NCI-H128 (cell line): ENCODE results near the gene CEACAM1.
"Not testable (repeated sequence)": the region's sequence is repeated elsewhere in the genome, so short reads cannot be mapped to it uniquely, and the experiment has no call there.

ENCODE experiments used
- DNase-seq: peaks from one replicate; lab custom pipeline; 2025; ENCODE audit not compliant: unreplicated experiment; lab: John Stamatoyannopoulos, UW

Gene CEACAM1

DNA sequence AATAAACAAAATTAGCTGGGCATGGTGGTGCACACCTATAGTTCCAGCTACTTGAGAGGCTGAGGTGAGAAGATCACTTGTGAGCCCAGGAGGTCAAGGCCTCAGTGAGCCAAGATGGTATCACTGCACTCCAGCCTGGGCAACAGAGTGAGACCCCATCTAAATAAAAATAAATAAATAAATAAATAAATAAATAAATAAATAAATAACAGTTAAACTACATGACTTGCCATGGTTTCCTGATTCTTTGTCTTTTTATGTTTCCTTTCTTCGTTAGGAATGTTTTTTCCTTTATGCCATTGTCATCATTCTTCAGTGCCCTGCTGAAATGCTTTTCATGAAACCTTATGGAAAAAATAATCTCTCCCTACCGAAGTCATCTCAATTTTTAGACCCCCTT, 50.3 kb downstream of the CEACAM1 start:
- DNase-seq = no peak

DNA sequence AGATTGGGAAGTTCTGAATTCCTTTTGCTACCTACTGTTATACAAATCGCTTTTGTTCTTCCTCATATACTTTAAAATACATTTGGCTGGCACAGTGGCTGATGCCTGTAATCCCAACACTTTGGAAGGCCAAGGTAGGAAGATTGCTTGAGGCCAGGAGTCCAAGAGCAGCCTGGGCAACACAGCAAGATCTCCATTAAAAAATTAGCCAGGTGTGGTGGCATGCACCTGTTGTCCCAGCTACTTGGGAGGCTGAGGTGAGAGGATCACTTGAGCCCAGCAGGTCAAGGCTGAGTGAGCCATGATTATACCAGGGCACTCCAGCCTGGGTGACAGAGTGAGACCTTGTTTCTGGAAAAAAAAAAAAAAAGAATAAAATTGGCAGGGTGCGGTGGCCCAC, 51.2 kb downstream of the CEACAM1 start:
- DNase-seq = no peak

DNA sequence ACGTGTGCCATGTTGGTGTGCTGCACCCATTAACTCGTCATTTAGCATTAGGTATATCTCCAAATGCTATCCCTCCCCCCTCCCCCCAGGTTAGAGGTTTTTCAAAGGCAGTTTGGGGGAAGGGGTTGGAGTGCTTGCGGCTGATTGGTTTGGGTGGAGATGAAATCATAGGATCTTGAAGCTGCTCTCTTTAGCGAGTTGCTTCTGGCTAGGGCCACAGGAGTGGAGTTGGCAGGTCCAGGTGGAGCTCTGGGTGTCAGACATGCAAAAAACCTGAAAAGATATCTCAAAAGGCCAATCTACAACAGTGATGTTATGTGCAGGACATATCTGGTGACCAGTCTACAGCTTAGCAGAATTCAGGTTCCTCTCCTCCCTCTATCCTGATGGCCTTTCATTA, 52.9 kb downstream of the CEACAM1 start:
- DNase-seq = no peak

DNA sequence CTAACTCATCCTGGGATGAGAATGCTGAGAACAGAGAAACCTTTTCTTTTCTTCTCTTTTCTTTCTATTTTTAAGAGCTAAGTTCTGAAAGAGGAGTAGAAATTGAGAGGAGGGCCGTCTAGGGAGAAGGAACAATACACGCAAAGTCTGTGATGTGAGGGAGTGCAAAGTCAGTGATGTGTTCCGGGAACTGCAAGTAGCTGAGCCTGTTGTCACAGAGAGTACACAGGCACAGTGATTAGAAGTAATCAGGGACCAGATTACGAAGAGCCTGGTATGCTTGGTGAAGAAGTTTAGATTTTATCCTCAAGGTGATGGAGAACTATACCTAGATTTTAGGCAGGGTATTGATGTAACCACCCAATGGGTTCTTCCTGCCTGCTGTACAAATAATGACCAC, 53.5 kb downstream of the CEACAM1 start:
- DNase-seq = no peak

DNA sequence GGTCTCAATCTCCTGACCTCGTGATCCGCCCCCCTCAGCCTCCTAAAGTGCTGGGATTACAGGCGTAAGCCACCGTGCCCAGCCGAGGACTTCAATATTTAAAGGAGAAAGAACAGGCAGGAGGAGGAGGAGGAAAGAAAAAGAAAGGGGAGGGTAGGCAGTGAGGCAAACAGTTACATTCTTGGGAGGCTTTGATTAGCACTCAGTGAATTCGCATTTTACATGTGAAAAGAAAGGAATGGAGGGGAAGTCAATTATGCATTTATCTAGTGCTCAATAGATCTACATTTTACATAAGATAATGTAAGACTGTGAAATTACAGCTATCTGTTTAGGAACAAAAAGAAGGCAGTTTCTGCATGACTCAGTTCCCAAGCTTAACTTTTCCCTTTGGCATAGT, 54.6 kb downstream of the CEACAM1 start:
- DNase-seq = no peak

DNA sequence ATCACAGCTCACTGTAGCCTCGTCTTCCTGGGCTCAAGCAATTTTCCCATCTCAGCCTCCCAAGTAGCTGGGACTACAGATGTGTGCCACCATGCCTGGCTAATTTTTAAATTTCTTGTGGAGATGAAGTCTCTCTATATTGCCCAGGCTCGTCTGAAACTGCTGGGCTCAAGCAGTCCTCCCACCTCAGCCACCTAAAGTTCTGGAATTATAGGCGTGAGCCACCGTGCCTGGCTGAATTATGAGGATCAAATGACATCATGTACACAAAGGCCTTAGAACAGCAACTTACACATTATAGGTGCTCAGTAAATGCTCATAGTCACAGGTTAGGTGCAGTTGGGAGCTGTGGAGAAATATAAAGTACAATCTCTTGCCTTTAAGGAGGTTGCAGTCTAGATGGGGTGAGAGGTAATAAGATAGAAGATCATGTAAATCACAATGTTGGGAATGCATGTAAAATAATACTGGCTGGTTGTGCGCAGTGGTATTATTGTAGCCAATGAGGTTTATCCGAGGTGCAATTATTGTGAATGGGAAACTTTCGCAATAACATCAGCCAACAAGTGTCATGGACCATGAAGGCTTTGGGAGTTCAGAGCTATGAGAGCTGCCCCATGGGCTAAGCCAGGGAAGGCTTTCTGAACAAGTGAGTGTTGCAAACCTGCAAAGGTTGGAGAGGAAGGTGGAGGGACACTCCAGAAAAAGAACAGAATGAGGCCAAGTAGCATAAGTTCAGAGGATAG, 55.7 kb downstream of the CEACAM1 start:
- no peak for DNase-seq

DNA sequence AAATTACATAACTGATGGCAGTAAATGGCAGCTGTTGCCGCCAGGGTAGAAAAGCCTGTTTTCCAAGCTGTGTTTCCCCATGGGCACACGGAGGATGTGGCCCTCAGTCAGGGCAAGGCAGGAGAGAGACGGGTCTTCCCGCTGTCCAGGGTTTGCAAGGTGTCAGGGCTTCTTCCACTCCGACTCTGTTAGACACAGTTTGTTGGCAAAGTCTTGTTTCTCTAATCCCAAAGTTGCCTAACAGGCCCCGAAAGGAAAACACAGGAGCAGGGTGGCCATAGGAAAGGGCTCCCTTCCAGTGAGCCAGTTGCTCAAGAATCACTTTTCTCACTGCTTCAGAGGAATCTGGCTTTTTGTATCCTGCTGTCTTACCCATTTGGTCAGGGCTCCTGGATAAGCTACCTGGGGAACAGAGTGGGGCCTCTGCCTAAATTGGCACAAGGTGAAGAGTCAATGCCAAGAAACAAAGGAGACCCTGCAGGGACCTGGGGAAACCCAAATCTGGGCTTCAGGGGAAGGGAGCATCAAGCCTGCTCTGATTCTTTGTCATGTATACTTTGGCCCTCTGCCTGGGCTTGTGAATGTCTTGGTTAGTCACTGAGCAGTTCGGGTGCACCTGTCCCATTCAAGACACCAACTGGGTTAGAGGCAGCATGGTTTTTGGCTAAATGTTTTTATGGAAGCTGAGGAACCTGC, 56.6 kb downstream of the CEACAM1 start:
- DNase-seq = no peak

DNA sequence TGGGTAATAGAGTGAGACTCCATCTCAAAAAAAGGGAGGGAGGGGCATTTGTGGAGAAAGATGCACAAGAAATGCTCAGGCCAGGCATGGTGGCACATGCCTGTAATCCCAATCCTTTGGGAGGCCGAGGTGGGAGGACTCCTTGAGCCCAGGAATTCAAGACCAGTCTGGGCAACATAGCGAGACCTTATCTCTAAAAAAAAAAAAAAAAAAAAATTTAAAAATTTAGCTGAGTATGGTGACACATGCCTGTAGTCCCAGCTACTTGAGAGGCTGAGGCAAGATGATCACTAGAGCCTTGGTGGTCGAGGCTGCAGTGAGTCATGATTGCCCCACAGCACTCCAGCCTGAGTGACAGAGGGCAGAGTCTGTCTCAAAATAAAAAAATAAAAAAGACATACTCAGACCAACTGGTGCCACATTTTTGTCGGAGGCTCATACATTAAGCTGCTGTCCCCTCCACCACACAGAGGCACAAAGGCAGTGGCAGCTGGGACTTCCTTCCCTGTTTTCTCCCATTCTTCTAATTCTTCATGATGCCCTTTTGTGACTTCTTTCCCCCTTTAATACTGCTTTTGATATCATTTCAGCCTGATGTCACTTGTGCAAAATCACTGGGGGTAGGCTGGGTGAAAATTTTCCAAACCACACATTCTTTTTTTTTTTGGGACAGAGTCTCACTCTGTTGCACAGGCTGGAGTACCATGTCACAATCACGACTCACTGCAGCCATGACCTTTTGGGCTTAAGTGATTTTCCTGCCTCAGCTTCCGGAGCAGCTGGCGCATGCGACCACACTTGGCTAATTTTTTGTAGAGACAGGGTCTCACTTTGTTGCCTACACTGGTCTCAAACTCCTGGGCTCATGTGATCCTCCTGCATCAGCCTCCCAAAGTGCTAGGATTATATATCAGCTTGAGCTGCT, 58.7 kb downstream of the CEACAM1 start:
- no peak for DNase-seq

DNA sequence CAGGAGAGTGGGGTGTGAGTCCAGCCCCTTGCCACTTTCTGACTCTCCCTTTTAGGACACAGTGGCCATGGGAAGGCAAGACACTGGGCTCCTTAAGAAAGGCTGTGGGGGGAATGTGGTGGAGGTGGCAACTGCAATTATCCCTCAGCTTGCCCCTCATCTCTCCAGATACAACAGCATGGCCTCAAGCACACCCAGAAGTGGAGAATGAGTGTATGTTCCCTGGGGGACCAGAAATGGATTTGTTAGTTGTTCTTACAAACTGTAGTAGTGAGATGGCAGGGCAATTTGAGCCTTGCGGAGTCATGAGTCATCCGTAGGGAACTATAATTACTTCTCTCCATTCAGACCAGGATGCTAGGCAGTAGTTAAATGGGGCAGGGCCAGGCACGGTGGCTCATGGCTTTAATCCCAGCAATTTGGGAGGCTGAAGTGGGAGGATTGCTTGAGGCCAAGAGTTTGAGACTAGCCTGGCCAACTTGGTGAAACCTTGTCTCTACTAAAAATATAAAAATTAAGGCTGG, 59.9 kb downstream of the CEACAM1 start:
- no peak for DNase-seq

DNA sequence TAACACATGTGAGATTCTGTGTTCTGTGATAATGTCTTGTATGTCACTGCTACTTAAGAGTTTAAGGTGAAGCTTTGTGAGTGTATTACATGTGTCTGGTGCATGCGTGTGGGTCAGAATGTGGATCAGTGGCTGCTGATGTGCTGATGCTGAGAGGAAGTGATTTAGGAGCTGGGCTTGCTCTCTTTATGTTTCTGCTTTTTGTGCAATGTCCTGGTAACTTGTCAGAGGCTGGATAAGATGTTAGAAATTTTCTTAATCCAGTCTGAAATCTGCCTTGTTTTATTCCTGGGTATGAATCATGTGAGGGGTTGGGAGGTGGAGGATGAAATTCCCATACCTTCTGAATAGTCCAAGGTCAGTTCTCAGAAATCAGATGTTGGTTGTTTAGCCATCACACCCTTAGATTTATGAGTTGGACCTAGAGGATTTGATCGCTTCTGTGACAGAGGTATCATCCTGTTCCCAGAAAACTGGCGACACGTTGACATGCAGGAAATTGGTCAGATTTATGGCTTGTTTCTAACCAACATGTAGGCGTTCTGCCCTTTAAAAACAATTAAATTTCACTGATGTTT, 61.0 kb downstream of the CEACAM1 start:
- no peak for DNase-seq

DNA sequence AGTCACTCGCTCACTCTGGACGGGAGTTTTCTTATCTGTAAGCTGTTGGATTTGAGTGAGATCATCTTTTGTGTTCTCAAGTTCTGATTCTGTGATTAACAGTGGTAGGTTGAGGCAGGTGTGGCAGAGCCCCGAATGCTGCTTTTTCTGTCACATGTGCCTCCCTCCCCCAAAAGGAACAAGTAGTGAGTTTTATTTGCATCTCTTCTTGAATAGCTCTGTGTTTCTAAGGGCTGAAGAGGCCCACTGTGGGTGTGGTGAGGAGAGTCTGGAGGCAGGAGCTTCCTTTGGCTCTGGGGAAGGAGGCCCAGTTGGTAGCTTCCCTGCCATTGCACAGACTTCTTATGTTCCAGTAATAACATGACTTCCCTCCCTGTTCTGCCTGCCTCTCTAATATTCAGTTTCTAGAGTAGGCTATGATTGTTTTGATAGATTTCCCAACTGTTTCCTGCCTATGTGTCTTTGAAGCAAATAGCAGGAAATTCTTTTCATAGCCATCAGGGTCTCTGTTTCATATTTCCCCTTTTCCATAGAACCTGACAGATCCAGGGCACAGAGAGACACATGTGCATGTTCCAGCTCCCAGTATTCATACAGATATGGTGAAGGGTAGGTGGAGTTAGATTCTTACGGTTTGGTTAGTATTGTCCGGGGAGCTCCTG, 61.6 kb downstream of the CEACAM1 start:
- no peak for DNase-seq

DNA sequence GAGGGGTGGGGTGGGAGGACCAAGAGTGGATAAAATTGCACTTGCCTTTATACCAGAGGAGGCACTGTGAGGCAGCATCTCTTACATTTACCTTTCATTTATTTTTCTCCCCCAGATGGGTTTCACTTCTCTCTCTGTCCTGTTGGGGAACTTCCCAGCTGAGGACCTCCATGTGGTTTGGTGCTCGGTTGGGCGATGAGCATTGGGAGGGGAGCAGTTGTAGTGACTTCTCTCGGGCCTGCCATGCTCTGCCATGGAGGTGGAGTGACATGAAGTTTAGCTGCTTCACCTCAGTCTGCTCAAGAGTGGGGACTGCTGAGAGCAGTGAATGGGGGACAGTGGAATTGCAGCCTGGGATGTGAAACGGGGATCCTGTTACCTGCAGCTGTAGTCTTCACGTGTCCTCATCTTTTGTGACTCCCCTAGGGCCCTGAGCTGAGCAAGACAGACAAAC, 62.4 kb downstream of the CEACAM1 start:
- no peak for DNase-seq

DNA sequence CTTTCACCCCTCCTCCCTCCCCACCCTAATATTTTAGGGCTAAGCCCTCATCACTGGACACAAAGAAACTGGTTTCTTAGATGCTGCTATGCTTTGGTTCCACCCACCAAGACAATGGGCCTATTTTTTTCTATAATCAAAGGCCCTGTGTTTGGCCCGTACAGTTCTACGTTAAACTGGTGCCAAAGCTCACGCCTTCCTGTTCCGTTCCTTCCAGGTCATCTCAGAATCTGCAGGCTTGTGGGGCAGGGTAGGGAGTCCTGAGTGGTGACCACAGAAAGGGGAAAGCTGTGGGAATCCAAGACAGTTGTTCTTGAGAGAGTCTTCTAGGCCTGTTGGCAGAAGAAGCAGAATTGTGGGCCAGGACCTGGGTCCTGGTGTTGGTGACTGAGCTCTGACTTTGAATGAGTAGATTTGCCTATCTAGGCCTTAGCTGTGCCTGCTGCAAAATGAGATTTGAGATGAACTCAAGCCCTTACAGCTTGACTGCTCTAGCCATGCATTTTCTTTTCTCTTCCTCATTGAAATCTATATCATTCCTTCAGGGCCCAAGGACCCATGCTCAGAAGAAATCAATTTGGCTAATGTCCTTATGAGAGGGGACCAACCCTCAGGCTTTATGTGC, 66.5 kb downstream of the CEACAM1 start:
- DNase-seq = no peak

DNA sequence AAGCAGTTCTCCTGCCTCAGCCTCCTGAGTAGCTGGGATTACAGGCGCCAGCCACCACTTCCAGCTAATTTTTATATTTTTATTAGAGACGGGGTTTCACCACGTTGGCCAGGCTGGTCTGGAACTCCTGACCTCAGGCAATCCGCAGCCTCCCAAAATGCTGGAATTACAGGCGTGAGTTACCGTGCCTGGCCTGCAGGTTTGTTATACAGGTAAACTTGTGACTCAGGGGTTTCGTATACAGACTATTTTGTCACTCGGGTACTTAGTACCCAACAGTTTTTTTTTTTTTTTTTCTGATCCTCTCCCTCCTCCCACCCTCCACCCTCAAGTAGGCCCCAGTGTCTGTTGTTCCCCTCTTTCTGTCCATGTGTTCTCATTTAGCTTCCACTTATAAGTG, 67.0 kb downstream of the CEACAM1 start:
- not testable (repeated sequence) for DNase-seq

DNA sequence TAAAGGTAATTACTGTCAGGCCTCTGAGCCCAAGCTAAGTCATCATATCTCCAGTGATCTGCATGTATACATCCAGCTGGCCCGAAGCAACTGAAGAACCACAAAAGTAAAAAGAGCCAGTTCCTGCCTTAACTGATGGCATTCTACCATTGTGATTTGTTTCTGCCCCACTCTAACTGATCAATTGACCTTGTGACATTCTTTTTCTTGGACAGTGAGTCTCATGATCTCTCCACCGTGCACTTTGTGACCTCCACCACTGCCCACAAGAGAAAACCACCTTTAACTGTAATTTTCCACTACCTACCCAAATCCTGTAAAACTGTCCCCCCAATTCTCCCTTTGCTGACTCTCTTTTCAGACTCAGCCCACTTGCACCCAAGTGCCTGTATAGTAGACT, 68.4 kb downstream of the CEACAM1 start:
- no peak for DNase-seq
